K562 (cell line): ENCODE data around the gene ERG28. TPM values are rescaled to one million over a fixed set of nuclear protein-coding genes. Genes with fewer than 3 reads are reported as not detected.

Experiments used
- ATAC-seq: fragments of 200-7000 bp; cut with Tn5 transposase; 3 replicates; pipeline ENCODE4 v1.9.1; 2020; ENCODE audit warnings: moderate library complexity
- BruUV-seq: library from RNA; stranded (reverse); fragments of 400-500 nt; replicated peaks from 2 replicates; lab custom pipeline; 2021; lab: Mats Ljungman, UMichigan
- CTCF ChIA-PET: fragments of 300-600 bp; formaldehyde crosslinking; extraction: SDS; loops from one replicate; lab custom pipeline; 2021; ENCODE audit warnings: low intra/inter-chr PET ratio; lab: Yijun Ruan, JAX
- POLR2A ChIA-PET: fragments of 300-600, 350-650 bp; sonication (Branson Sonifier 250); formaldehyde crosslinking; extraction: SDS; loops from one replicate; lab custom pipeline; 2021; ENCODE audit warnings: antibody characterized with exemption, inconsistent platforms; lab: Yijun Ruan, JAX
- DNase-seq, 4 experiments: peaks; one replicate each; pipeline versions ENCODE4 v3.0.0 to v3.0.0-alpha.2; 2011 to 2018; ENCODE audit warnings: low spot score in 3 of 4, mixed read lengths in 3 of 4; ENCODE audit errors: extremely low read depth in 1 of 4
- FAIRE-seq: peaks from 2 replicates; lab custom pipeline; 2011; peaks lifted over from hg19 to GRCh38; lab: Jason Lieb, UNC
- H2AFZ ChIP-seq: 2 replicates; pipeline ENCODE4 v1.6.0; 2011; ENCODE audit warnings: low read depth, low read length, control low read depth, inconsistent platforms
- H3K27ac ChIP-seq: fragments of 200-600 bp; 3 replicates; pipeline ENCODE4 v1.8.0; 2011; ENCODE audit warnings: low read depth, mild to moderate bottlenecking, control low read depth, inconsistent platforms, low read length, moderate library complexity, mixed read lengths; ENCODE audit errors: extremely low read depth
- H3K27me3 ChIP-seq, 2 experiments: fragments of 300-600 bp in 1 of 2; 2 replicates in 1 of 2; 3 replicates in 1 of 2; pipeline versions ENCODE4 v1.6.0 to v1.8.0; 2011; ENCODE audit warnings: inconsistent platforms in 2 of 2, low read length in 2 of 2, mild to moderate bottlenecking in 1 of 2, mixed read lengths in 1 of 2, moderate library complexity in 1 of 2; ENCODE audit not compliant: control insufficient read depth in 2 of 2, insufficient read depth in 2 of 2
- H3K36me3 ChIP-seq: fragments of 300-600 bp; 3 replicates; pipeline ENCODE4 v1.8.0; 2011; ENCODE audit warnings: mild to moderate bottlenecking, low read length, inconsistent platforms; ENCODE audit not compliant: control insufficient read depth, insufficient read depth
- H3K4me1 ChIP-seq, 2 experiments: fragments of 200-600 bp in 1 of 2; replicated peaks in 1 of 2; 2 replicates in 1 of 2; 3 replicates in 1 of 2; pipeline versions ENCODE4 v1.5.1 to v1.8.0; 2011; ENCODE audit warnings: inconsistent platforms in 2 of 2, low read length in 2 of 2, mild to moderate bottlenecking in 1 of 2, mixed read lengths in 1 of 2, moderate library complexity in 1 of 2; ENCODE audit not compliant: control insufficient read depth in 2 of 2, insufficient read depth in 2 of 2
- H3K4me2 ChIP-seq: 2 replicates; pipeline ENCODE4 v1.6.1; 2011; ENCODE audit warnings: low read length, control low read depth, inconsistent platforms, mixed read lengths; ENCODE audit not compliant: insufficient read depth
- H3K4me3 ChIP-seq: fragments of 200-600 bp; sonication (generic), shearing (Covaris generic); 2 replicates; pipeline ENCODE4 v1.5.1; 2016; ENCODE audit warnings: control low read depth, inconsistent platforms
- H3K79me2 ChIP-seq: fragments of 200-600 bp; 3 replicates; pipeline ENCODE4 v1.8.0; 2011; ENCODE audit warnings: low read length, inconsistent platforms; ENCODE audit not compliant: control insufficient read depth, insufficient read depth
- H3K9ac ChIP-seq, 2 experiments: 2 replicates each; pipeline versions ENCODE4 v1.6.0 to v1.6.1; 2011; ENCODE audit warnings: low read depth in 2 of 2, low read length in 2 of 2, control low read depth in 1 of 2, inconsistent platforms in 1 of 2, mild to moderate bottlenecking in 1 of 2, mixed read lengths in 1 of 2; ENCODE audit not compliant: insufficient read depth in 1 of 2
- H3K9me1 ChIP-seq: one replicate; pipeline ENCODE4 v1.6.0; 2011; ENCODE audit warnings: inconsistent platforms, mild to moderate bottlenecking, low read length, moderate library complexity; ENCODE audit not compliant: control insufficient read depth, insufficient read depth
- H3K9me3 ChIP-seq: replicated peaks from 2 replicates; pipeline ENCODE4 v1.5.1; 2011; ENCODE audit warnings: low read depth, low read length, inconsistent platforms; ENCODE audit not compliant: control insufficient read depth, insufficient read depth
- H4K20me1 ChIP-seq: replicated peaks from 2 replicates; pipeline ENCODE4 v1.6.1; 2011; ENCODE audit warnings: low read length, inconsistent platforms, mixed read lengths; ENCODE audit not compliant: control insufficient read depth, insufficient read depth
- BRF1 ChIP-seq: IDR thresholded peaks from 3 replicates; pipeline ENCODE4 v1.6.1; 2011; ENCODE audit warnings: borderline replicate concordance, mild to moderate bottlenecking; ENCODE audit not compliant: insufficient read length; ENCODE audit errors: extremely low read depth
- CC2D1A ChIP-seq: fragments of 450-650 bp; IDR thresholded peaks from 2 replicates; pipeline ENCODE4 v1.6.1; 2017; ENCODE audit warnings: mild to moderate bottlenecking
- FIP1L1 ChIP-seq: fragments of 200-400 bp; formaldehyde crosslinking; IDR thresholded peaks from 2 replicates; pipeline ENCODE4 v1.6.1; 2018; ENCODE audit warnings: mild to moderate bottlenecking, low read depth, low read length; ENCODE audit not compliant: poor library complexity, severe bottlenecking
- FOXA1 ChIP-seq: fragments of 450-650 bp; IDR thresholded peaks from 2 replicates; pipeline ENCODE4 v1.6.1; 2016; ENCODE audit warnings: mild to moderate bottlenecking, borderline replicate concordance
- GATA2 ChIP-seq: sonication (generic); formaldehyde crosslinking; IDR thresholded peaks from 2 replicates; pipeline ENCODE4 v1.4.0; 2020; ENCODE audit warnings: mild to moderate bottlenecking, missing genetic modification reagents
- MECOM ChIP-seq: fragments of 250-450 bp; sonication (Bioruptor Pico); IDR thresholded peaks from 2 replicates; pipeline ENCODE4 v1.8.0; 2022; ENCODE audit warnings: inconsistent platforms
- PPARD ChIP-seq: fragments of 250-450 bp; sonication (Bioruptor Pico); IDR thresholded peaks from 2 replicates; pipeline ENCODE4 v1.8.0; 2022; ENCODE audit warnings: inconsistent platforms, mild to moderate bottlenecking, moderate library complexity
- RFX5 ChIP-seq: IDR thresholded peaks from 2 replicates; pipeline ENCODE4 v1.6.1; 2011; ENCODE audit warnings: low read depth, mild to moderate bottlenecking, improper control_type of control experiment, low read length
- RNF2 ChIP-seq: sonication (generic); IDR thresholded peaks from 2 replicates; pipeline ENCODE4 v1.6.1; 2016
- TGIF2 ChIP-seq: sonication (generic); formaldehyde crosslinking; IDR thresholded peaks from 2 replicates; pipeline ENCODE4 v1.8.1; 2022; ENCODE audit warnings: mild to moderate bottlenecking, missing genetic modification reagents, moderate library complexity
- ZFPM2 ChIP-seq: fragments of 250-450 bp; sonication (Bioruptor Pico); IDR thresholded peaks from 2 replicates; pipeline ENCODE4 v1.5.1; 2022; ENCODE audit warnings: mild to moderate bottlenecking
- ZKSCAN1 ChIP-seq: fragments of 150-350 bp; IDR thresholded peaks from 2 replicates; pipeline ENCODE4 v1.6.1; 2016; ENCODE audit warnings: low read depth, low read length
- ZNF431 ChIP-seq: sonication (generic); formaldehyde crosslinking; IDR thresholded peaks from 2 replicates; pipeline ENCODE4 v1.8.0; 2022; ENCODE audit warnings: mild to moderate bottlenecking, missing genetic modification reagents
- ZNF75A ChIP-seq: fragments of 450-650 bp; formaldehyde crosslinking; IDR thresholded peaks from 2 replicates; pipeline ENCODE4 v1.4.0; 2020; ENCODE audit warnings: mild to moderate bottlenecking
- whole genome bisulfite sequencing: fragments of 100-300 bp; shearing (Covaris generic); methylation state at CpG from one replicate; pipeline ENCODE4 v1.1.6; 2016; ENCODE audit warnings: low coverage, mixed read lengths; ENCODE audit not compliant: insufficient coverage; ENCODE audit errors: missing lambda C conversion rate; 5-methylcytosine and 5-hydroxymethylcytosine counted together
- in situ Hi-C: fragments of 300-500 bp; cut with MboI; formaldehyde crosslinking; loops from 4 replicates; pipeline ENCODE4 v1.15.0; 2018; ENCODE audit warnings: inconsistent platforms, mixed read lengths
- intact Hi-C: fragments of 100-400 bp; cut with micrococcal nuclease; formaldehyde crosslinking; loops from 2 replicates; pipeline ENCODE4 v1.14.2; 2022
- polyA plus RNA-seq, 8 experiments: library from polyadenylated mRNA; depleted of rRNA in 4 of 8; stranded (reverse) in 5 of 8; unstranded in 3 of 8; fragments of >200 nt; fragmentation: Nextera tagmentation in 2 of 8; fragmentation: Illumina TruSeq in 1 of 8; extraction: Ambion mirVana in 2 of 8; extraction: Trizol in 1 of 8; gene quantifications; 2 replicates each; pipeline versions ENCODE4 v1.2.1 to v1.2.3, GENCODE V29; 2011 to 2014; ENCODE audit warnings: inconsistent platforms in 1 of 8, missing spikeins in 1 of 8
- total RNA-seq, 7 experiments: library from RNA; depleted of rRNA in 6 of 7; stranded (reverse); fragments of >200 nt in 6 of 7; fragmentation: Illumina TruSeq in 2 of 7; extraction: Trizol in 2 of 7; gene quantifications; 2 replicates each; pipeline versions ENCODE4 v1.2.1 to v1.2.3, GENCODE V29; 2011 to 2021; ENCODE audit warnings: low replicate concordance in 1 of 7
- TF ChIP-seq, protein P1 (sequence below): fragments of 250-450 bp; sonication (Bioruptor Pico); IDR thresholded peaks from 2 replicates; pipeline ENCODE4 v1.8.0; 2022; ENCODE audit warnings: inconsistent platforms, mild to moderate bottlenecking, moderate library complexity, borderline replicate concordance
- TF ChIP-seq, protein P2 (sequence below), 3 experiments: fragments of 200-800 bp in 1 of 3; fragments of 250-450 bp in 1 of 3; fragments of 450-650 bp in 1 of 3; sonication (Bioruptor Pico) in 1 of 3; sonication (Bioruptor generic) in 1 of 3; formaldehyde crosslinking in 1 of 3; IDR thresholded peaks; 2 replicates each; pipeline versions ENCODE4 v1.6.1 to v1.8.0; 2016 to 2022; ENCODE audit warnings: mild to moderate bottlenecking in 2 of 3, missing genetic modification characterization in 2 of 3, missing compliant biosample characterization in 1 of 3, moderate library complexity in 1 of 3
- TF ChIP-seq, protein P3 (sequence below): IDR thresholded peaks from 3 replicates; pipeline ENCODE4 v1.6.1; 2011; ENCODE audit warnings: borderline replicate concordance, mild to moderate bottlenecking, moderate library complexity; ENCODE audit not compliant: insufficient read length; ENCODE audit errors: extremely low read depth

ERG28 gene
- total and polyA plus RNA-seq, 9 of the 15 experiments (the other 6 are each of a cell fraction or from before 2014, with no cell fraction given): 3.1 to 34.2 (median 14.2) TPM

DNA sequence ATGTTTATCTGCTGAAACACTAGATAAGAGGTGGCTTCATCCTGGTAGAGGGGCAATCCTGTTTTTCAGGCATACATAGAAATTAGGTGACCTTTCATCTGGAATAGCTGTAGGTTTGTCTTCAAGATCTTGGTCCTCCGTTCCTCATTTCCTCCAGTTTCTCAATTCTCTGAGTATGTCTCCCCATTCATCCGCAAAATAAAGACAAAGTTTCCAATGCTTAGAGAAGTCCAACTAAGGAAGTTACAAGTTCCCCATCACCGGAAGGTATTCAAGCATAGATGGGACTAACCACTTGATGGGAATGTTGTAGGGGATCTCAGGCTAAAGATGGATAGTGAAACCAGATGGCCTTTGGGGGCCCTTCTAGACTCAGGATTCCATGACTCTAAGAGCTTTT lies 34.3 kb downstream of the ERG28 start:
- H3K9me3 ChIP-seq: no peaks in the 10 kb centered on the region
- no peak overlapping the region for H3K9ac ChIP-seq
- H3K27me3 ChIP-seq: peaks cover 0 to 4% of the 10 kb centered on the region in 2 experiments; a peak in 1 of 5 replicates
- BruUV-seq: no TSS peak
- WGBS: 13% methylated on average over 3 of the region's 3 CpGs
- H2AFZ ChIP-seq: no peak overlapping the region
- H3K4me2 ChIP-seq: no peak overlapping the region
- H3K9me1 ChIP-seq: no peaks in the 10 kb centered on the region
- no peaks in the 10 kb centered on the region for H4K20me1 ChIP-seq
- no peak for DNase-seq
- H3K79me2 ChIP-seq: no peaks in the 10 kb centered on the region
- H3K4me3 ChIP-seq: no peak overlapping the region
- no peak overlapping the region for H3K27ac ChIP-seq
- no peak for ATAC-seq
- no peaks in the 10 kb centered on the region for H3K36me3 ChIP-seq
- H3K4me1 ChIP-seq: no peaks in the 10 kb centered on the region
- CTCF ChIA-PET: no interaction called here
- POLR2A ChIA-PET: no interaction called here
- FAIRE-seq: no peak
- intact Hi-C loops (no loop called here), in situ Hi-C loops (no loop called here)
- no peak for TF ChIP-seq GATA2
- TF ChIP-seq ZFPM2 (CRISPR knock-in tag): no peak
- TF ChIP-seq RNF2: no peak
- TF ChIP-seq MECOM (CRISPR knock-in tag): no peak
- TF ChIP-seq ZKSCAN1: no peak
- TF ChIP-seq, protein P1, sequence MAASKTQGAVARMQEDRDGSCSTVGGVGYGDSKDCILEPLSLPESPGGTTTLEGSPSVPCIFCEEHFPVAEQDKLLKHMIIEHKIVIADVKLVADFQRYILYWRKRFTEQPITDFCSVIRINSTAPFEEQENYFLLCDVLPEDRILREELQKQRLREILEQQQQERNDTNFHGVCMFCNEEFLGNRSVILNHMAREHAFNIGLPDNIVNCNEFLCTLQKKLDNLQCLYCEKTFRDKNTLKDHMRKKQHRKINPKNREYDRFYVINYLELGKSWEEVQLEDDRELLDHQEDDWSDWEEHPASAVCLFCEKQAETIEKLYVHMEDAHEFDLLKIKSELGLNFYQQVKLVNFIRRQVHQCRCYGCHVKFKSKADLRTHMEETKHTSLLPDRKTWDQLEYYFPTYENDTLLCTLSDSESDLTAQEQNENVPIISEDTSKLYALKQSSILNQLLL (CRISPR knock-in tag): no peak
- TF ChIP-seq FOXA1: no peak
- TF ChIP-seq TGIF2: no peak
- TF ChIP-seq ZNF75A (CRISPR knock-in tag): no peak
- no peak for TF ChIP-seq BRF1
- no peak for TF ChIP-seq PPARD
- no peak for TF ChIP-seq ZNF431 (CRISPR knock-in tag)
- TF ChIP-seq RFX5: no peak
- no peak for TF ChIP-seq FIP1L1
- TF ChIP-seq, protein P2, sequence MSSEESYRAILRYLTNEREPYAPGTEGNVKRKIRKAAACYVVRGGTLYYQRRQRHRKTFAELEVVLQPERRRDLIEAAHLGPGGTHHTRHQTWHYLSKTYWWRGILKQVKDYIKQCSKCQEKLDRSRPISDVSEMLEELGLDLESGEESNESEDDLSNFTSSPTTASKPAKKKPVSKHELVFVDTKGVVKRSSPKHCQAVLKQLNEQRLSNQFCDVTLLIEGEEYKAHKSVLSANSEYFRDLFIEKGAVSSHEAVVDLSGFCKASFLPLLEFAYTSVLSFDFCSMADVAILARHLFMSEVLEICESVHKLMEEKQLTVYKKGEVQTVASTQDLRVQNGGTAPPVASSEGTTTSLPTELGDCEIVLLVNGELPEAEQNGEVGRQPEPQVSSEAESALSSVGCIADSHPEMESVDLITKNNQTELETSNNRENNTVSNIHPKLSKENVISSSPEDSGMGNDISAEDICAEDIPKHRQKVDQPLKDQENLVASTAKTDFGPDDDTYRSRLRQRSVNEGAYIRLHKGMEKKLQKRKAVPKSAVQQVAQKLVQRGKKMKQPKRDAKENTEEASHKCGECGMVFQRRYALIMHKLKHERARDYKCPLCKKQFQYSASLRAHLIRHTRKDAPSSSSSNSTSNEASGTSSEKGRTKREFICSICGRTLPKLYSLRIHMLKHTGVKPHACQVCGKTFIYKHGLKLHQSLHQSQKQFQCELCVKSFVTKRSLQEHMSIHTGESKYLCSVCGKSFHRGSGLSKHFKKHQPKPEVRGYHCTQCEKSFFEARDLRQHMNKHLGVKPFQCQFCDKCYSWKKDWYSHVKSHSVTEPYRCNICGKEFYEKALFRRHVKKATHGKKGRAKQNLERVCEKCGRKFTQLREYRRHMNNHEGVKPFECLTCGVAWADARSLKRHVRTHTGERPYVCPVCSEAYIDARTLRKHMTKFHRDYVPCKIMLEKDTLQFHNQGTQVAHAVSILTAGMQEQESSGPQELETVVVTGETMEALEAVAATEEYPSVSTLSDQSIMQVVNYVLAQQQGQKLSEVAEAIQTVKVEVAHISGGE (CRISPR knock-in tag; IDR thresholded peaks at IDR 0.05): no peak
- no peak for TF ChIP-seq CC2D1A
- TF ChIP-seq, protein P3, sequence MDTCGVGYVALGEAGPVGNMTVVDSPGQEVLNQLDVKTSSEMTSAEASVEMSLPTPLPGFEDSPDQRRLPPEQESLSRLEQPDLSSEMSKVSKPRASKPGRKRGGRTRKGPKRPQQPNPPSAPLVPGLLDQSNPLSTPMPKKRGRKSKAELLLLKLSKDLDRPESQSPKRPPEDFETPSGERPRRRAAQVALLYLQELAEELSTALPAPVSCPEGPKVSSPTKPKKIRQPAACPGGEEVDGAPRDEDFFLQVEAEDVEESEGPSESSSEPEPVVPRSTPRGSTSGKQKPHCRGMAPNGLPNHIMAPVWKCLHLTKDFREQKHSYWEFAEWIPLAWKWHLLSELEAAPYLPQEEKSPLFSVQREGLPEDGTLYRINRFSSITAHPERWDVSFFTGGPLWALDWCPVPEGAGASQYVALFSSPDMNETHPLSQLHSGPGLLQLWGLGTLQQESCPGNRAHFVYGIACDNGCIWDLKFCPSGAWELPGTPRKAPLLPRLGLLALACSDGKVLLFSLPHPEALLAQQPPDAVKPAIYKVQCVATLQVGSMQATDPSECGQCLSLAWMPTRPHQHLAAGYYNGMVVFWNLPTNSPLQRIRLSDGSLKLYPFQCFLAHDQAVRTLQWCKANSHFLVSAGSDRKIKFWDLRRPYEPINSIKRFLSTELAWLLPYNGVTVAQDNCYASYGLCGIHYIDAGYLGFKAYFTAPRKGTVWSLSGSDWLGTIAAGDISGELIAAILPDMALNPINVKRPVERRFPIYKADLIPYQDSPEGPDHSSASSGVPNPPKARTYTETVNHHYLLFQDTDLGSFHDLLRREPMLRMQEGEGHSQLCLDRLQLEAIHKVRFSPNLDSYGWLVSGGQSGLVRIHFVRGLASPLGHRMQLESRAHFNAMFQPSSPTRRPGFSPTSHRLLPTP: no peak
